Astrocyte (in vitro differentiated cells and primary cell): Measurements from ENCODE around the gene FKBP10.

Experiments
- CTCF ChIP-seq: IDR thresholded peaks from 2 replicates; pipeline ENCODE4 v1.5.1; 2011; ENCODE audit warnings: low read depth, mild to moderate bottlenecking, inconsistent platforms, low read length, moderate library complexity; ENCODE audit not compliant: insufficient read depth
- EZH2 ChIP-seq: IDR thresholded peaks from 2 replicates; pipeline ENCODE4 v1.6.1; 2012; ENCODE audit warnings: mild to moderate bottlenecking, low read length, inconsistent platforms; ENCODE audit not compliant: insufficient read depth

DNA sequence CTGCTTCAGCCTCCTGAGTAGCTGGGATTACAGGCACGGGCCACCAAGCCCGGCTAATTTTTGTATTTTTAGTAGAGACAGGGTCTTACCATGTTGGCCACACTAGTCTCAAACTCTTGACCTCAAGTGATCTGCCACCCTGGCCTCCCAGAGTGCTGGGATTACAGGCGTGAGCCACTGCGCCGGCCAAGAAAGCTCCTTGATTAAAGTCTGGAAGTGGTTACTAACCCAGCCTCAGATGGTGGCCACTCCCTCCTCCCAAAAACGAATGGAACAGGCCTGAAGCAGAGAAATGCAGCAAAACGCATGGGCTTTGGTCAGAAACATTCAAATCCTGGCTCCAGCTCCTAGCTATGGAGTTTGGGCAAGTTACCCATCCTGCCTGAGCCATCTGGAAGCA, 11.3 kb downstream of the FKBP10 start:
- TF ChIP-seq EZH2, result no peak
- no peak for TF ChIP-seq CTCF
